Activated CD4-positive, alpha-beta T cell treated with anti-CD3 and anti-CD28 coated beads for 48 hours (primary cell): Measurements from ENCODE around the gene RPH3AL.
"Not testable (repeated sequence)": the region's sequence is repeated elsewhere in the genome, so short reads cannot be mapped to it uniquely, and the experiment has no call there.

Experiments
- DNase-seq: peaks from one replicate; pipeline ENCODE4 v3.0.0-alpha.2; 2020

Gene RPH3AL

DNA sequence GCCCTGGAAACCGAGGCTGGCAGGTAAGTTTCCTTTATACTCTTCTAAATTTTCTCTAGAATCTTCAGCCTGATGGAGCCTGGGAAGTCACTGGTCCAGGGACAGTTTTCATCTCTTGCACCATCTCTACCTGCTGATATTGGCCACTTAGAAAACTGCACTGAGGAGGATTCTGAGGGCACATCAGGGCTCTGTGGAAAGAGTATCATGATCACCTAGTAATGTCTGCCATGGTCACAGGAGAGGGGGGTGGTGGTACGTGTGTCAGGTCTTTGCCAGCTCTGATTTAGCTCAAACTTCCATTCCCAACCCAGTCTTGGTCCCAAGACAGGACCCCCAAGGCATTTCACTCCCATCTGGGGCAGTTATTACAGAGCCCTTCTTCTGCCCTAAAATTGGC is 136.0 kb downstream of the RPH3AL start:
- no peak for DNase-seq

DNA sequence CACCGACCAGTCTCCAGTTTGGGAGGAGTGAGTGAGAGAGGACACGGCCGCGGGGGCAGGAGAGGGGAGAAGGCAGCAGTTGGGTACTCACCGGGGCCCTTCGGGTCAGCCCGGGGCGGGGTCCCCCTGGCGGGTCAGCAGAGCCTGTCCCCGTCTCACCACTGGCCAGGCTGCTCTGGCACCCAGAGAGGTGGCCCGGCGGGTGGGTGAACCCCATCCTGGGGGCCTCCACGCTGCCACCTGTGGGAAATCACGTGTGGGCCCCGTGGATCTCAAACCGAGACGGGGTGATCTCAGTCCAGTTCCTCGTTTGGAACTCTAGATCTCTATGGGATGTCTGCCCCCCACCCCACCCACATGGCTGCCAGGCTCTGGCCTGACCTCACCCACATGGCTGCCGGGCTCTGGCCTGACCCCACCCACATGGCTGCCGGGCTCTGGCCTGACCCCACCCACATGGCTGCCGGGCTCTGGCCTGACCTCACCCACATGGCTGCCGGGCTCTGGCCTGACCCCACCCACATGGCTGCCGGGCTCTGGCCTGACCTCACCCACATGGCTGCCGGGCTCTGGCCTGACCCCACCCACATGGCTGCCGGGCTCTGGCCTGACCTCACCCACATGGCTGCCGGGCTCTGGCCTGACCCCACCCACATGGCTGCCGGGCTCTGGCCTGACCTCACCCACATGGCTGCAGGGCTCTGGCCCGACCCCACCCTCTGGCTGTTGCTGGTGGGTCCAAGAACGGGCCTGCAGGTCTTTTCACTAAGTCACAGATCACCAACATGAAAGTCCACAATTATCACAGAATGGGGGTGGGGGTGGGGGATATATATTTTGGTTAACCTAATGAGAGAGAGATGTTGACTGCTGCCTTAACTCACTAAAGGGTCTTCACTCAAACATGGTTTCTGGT is 136.8 kb downstream of the RPH3AL start:
- not testable (repeated sequence) for DNase-seq

DNA sequence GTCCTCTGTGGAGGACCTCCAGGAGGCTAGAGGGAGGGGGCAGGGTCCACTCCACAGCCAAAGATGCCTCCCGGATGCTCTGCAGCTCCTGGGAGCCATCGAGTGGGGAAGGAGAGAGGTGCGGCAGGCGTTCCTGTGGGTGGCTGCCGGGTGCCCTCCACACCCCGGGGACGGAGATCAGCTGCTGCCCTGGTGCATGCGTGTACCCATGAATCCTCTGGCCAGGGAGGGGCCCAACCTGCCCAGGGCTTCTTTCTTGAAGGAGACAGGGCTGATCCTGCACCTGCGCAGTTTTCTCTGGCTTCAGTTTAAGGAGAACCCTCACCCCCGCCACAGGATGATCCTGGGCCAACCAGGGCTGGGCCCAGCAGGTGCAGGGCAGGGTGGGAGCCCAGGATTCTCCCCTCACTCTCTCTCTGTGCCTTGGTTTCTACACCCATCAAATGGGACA is 137.7 kb downstream of the RPH3AL start:
- no peak for DNase-seq

DNA sequence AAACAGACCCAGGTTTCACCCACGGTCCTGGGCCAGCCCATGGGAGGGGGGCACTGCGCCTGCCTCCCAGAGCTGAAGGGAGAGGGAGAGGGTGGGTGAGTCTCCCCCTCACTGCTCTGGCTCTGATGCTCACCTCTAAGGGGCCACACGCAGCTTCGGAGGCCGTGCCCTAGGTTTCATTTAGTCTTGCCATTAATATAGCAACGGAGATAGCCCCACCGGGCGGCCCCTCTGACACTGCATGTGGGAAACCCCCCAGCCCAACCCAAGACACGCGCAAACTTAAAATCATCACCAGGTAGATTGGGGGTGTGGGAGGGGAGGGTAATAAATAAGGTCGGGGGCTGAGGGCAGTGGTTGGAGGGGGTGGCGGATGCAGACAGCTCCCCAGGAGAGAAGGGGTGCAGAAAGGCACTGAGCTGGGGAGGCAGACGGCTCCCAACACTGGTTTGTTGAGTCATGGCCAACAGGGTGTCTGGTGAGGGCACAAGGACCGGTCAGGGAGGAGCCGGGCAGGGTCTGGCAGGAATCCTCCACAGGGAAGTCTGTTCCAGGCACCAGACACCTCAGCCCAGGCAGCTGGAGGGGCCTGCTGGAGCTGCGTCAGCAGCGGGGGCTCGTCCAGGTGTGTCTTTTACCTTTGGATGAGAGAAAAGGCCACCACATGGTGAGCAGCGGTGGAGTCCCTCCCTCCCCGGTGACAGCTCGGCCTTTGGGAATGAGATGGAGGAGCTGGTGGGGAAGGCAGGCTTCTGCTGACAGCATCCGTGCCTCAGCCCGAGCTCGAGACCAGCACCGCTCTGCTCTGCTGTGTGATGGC is 139.1 kb downstream of the RPH3AL start:
- no peak for DNase-seq

DNA sequence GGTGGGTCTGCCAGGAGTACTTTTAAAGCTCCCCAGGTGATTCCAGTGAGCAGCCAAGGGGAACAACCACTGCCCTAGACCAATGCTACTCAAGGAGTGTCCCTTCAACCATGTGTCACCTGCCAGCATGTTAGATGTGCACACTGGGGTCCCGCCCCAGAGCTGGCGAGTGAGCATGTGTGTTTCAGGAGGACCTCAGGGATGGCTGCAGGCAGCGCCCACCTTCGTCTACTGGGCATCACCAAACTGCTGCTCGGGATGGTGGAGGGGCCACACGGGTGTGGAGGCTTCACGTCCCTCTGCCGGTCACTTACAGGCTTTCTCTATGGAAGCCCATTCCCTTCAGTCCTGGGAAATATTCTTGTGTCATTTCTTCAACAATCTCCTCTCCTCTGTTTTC is 142.2 kb downstream of the RPH3AL start:
- no peak for DNase-seq

DNA sequence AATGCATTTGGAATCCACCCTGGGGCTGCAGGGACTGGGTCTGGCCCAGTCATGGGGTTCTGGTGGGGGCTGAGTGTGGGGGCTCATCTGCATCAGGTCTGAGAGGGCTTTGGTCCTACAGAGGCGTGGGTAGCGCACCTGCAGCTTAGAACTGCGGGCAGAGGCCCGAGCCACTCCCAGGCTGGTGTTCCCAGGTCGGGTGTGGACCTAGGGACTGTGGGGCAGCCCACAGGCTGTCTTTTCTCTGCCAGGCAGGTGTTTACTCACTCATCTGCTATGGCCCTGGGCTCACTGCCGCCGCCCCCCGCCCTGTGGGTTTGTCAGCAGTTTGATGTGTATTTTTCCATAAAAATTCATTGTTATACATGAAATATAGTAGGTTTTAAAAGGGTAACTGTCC is 144.2 kb downstream of the RPH3AL start:
- no peak for DNase-seq

DNA sequence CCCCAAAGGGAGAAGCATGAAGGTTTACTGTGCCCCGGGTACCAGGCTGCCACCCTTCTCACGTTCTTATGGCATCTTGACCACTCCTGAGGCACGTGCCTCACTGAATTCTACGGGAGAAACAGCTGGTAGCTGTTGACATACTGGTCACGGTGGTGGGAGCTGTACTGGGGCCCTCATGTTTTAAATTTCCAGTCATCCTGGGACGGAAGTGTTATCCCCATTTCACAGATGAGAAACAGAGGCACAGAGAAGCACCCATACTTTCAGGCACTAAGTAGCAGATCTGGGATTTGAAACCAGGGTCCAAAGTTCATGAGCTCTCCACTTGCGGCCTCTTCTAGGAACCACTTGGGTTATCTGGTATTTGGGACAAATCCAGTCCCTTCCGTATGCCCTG is 144.8 kb downstream of the RPH3AL start:
- no peak for DNase-seq

DNA sequence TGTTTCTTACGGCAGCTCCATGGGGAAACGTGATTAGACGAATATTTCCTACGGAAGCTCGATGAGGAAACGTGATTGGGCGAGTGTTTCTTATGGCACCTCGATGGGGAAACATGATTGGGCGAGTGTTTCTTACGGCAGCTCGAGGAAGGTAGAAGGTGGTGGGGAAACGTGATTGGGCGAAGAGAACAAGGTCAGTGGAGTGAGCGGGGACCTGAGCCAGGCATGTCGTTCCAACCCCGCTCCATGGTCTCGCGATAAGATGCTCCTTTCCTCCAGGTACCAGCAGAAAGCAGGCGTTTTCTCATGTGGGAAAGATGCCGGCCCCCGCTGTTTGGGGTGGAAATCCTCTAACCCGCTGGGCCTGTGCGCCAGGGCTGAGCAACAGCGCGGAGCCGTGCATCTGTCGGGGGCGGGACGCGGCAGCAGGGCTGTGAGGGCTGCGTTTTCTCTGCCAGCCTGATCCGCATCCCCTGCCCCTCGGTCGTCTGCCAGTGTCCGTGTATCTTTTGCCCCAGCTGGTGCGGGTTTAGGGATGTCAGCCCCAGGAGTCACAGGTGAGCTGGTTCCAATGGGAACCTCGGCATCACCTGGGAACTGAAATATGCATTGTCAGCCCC is 145.6 kb downstream of the RPH3AL start:
- DNase-seq = no peak

DNA sequence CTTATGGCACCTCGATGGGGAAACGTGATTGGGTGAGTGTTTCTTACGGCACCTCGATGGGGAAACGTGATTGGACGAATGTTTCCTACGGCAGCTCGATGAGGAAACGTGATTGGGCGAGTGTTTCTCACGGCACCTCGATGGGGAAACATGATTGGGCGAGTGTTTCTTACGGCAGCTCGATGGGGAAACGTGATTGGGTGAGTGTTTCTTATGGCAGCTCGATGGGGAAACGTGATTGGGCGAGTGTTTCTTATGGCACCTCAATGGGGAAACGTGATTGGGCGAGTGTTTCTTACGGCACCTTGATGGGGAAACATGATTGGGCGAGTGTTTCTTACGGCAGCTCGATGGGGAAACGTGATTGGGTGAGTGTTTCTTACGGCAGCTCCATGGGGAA is 146.1 kb downstream of the RPH3AL start:
- not testable (repeated sequence) for DNase-seq

DNA sequence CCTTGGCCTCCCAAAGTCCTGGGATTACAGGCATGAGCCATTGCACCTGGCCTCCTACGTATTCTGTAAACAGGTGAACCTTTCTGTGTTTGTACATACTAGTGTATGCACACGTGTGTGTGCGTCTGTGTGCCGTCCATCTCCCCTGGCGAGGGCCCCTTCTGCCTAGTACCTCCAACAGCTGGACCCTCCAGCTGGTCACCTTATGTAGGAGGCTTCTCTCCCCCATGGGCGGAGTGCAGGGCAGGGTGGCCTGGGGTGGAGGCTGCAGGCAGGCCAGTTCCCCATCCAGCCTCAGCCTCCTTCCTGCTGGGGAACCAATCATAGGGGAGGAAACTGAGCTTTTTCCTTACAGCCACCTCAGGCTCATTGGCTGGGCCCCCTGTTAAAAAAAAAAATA is 146.8 kb downstream of the RPH3AL start:
- DNase-seq = no peak

DNA sequence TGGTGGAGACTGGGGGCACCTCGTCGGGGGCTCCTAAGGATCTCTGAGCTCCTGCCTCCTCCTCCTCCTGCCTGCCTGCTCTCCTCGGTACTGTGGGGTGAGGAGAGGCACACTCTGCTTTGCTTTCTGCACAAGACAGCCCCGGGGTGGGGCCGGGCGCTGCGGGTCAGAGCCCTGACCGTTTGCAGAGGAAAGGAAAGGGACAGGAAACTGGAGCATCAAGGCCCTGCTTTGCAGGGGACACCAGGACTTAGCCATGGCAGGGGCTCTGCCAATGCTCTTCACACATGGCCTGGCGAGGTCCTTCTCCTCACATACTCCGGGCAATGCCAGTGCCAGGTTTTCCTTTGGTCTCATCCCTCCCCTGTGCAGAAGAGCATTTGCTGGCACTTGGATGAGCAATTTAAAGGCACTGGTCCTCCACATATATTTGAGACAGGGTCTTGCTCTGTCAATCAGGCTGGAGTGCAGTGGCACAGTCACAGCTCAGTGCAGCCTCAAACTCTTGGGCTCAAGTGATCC is 147.4 kb downstream of the RPH3AL start:
- DNase-seq = no peak

DNA sequence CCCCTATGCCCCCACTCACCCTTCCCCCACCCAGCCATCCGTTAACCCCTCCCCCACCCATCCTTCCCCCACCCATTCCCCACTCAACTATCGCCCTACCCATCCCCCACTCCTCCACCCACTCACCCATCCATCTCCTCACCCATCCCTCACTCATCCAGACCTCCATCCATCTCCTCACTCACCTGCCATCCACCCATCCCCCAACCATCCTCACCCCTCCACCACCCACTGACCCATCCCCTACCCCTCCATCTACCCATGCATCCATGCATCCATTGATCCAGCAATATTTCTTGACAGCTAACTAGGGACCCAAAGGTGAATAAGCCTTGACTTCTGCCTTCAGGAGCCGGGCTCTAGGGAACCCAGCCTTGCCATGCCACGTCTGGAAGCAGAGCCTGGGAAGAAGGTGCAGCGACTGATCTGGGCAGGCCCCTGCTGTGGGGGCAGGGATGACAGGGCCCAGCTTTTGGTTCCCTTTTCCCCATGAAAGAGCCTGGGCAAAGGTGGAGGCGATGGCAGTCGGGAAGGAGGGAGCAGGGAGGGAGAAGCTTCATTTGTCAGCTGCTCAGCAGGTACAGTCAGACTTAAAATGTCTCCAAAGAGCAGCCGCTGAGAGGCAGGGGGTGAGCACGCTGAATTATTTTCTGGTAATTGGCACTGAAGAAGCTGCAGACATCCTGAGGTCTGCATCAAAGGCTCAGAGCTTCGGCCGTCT is 148.0 kb downstream of the RPH3AL start:
- no peak for DNase-seq

DNA sequence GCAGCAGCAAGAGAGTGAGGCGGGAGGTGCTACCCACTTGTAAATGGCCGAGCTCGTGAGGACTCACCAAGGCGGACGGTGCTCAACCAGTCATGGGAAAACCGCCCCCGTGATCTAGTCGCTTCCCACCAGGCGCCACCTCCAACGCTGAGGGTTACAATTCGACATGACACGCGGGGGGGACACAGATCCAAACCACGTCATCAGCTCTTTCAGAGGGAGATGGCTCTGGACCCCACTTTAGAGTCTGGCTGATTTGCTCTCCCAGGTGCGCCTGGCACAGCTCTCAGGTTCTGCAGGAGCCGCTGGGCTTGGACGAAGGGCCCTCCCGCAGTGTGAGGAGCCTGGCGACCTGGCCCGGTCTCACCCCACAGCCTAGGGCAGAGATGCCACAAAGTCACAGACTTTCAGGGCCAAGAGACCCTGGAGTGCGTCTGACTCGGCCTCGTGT is 150.1 kb downstream of the RPH3AL start:
- DNase-seq = no peak

DNA sequence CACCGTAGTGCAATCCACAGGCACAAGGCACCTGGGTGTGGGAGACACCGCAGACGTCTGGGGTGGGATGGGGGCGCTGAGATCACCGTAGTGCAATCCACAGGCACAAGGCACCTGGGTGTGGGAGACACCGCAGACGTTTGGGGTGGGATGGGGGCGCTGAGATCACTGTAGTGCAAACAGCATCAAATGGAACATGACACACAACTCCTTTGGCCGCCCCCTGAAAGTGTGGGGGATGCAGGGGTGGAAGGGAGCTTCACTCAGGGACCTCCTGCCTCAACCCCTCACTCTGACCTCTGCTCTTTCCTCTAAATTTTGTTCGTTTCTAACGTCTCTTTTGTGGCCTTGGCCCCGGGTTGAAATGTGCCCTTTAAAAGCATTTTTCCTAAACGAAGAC is 150.9 kb downstream of the RPH3AL start:
- DNase-seq = not testable (repeated sequence)

DNA sequence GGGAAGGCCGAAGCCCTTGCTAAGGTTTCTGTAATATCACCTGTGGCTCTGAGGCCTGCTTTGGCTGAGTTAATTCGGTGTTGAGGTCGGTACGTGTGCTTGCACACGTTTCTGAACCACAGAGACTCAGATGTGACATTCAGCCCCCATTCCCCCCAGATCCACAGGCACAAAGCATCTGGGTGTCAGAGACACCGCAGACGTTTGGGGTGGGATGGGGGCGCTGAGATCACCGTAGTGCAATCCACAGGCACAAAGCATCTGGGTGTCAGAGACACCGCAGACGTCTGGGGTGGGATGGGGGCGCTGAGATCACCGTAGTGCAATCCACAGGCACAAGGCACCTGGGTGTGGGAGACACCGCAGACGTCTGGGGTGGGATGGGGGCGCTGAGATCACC is 151.3 kb downstream of the RPH3AL start:
- not testable (repeated sequence) for DNase-seq

DNA sequence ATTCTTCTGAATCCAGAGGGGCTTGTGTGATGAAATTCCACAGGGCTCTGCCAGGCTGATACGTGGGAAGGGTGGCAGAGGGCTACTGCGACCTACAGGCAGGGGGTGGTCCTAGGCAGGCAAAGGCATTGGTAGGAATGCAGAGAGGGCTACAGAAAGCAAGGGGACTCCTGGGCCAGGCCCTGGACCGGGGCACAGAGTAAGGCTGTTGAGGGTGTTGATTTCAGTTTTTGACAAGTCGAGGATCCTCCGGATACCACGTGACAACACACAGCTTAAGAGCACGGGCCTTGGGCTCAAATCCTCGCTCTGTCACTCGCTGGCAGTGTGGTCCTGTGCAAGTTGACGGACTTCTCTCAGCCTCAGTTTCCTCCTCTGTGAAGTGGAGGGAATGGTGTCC is 152.0 kb downstream of the RPH3AL start:
- no peak for DNase-seq

DNA sequence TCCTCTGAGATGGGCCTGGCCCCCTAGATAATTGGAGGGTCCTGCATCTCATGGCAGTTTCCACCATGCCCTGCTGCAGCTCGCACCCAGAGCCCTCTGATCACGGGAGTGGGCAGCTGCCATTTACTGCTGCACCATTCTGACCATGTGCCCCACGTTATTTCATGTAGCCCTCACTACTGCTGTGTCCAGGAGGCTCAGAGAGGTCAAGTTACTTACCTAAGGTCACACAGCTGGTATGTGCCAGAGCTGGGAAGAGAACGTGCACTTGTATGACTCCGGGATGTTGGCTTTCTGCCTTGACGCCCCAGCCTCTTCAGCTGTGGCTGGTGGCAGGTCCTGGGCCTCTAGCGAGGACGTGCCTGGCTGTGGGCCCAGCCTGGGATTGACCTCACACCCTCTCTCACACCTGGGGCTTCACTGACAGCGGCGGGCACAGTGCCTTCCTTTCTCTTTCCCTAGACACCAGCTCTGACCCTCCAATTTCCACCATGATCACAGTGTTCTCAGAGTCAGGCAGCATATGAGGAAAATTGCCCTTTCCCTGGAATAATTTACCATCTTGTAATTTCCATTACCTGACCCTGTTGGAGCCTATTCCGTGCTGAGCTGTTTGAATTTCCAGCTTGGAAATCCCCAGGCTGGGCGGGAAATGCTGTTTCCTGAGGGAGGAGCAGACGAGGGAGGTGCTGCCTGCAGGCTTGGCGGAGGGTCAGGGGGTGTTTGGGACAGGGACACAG is 152.6 kb downstream of the RPH3AL start:
- no peak for DNase-seq

DNA sequence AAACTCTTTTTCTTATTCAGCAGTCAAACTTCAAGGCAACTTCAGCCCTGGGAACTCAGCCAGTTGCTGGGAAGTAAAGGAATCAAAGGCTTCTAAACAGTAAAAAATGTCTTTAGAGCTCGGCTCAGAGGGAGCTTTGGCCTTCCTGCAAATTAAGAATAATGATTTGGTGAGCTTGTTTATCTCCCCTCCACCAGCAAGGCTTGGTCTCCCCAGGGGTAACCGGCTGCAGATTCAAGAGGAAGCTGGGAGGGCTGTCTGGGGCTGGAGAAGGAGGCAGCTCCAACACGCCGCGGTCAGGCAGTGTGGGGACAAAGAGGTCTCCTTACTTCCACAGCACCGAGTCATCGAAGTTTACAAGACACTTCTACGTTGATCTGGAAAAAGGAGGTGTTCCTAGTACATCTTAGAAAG is 153.4 kb downstream of the RPH3AL start:
- DNase-seq = no peak

DNA sequence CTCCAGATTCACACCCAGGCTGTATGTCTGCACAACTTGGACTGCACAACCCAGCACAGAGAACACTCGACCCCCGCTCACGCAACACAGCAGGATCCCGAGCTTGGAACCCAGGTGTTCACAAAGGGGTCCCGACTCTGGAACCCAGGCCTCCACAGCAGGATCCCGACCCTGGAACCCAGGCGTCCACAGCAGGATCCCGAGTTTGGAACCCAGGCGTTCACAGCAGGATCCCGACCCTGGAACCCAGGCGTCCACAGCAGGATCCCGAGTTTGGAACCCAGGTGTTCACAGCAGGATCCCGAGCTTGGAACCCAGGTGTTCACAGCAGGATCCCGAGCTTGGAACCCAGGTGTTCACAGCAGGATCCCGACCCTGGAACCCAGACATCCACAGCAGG is 154.4 kb downstream of the RPH3AL start:
- DNase-seq = not testable (repeated sequence)

DNA sequence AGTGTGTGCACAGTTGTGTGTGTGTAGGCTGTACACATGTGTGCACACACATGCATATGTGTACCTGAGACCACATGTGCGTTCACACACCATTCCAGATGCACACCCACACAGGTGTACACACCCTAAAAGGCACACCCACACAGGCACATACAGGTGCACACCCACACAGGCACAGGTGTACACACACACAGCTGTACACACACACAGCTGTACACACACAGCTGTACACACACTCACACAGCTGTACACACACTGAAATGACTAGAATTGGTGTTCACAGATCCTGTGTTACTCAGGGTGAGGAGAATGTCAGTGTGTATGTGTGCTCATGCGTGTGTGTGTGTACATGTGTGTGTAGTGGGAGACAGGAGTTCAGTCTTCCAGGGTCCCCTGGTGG is 155.3 kb downstream of the RPH3AL start:
- no peak for DNase-seq

DNA sequence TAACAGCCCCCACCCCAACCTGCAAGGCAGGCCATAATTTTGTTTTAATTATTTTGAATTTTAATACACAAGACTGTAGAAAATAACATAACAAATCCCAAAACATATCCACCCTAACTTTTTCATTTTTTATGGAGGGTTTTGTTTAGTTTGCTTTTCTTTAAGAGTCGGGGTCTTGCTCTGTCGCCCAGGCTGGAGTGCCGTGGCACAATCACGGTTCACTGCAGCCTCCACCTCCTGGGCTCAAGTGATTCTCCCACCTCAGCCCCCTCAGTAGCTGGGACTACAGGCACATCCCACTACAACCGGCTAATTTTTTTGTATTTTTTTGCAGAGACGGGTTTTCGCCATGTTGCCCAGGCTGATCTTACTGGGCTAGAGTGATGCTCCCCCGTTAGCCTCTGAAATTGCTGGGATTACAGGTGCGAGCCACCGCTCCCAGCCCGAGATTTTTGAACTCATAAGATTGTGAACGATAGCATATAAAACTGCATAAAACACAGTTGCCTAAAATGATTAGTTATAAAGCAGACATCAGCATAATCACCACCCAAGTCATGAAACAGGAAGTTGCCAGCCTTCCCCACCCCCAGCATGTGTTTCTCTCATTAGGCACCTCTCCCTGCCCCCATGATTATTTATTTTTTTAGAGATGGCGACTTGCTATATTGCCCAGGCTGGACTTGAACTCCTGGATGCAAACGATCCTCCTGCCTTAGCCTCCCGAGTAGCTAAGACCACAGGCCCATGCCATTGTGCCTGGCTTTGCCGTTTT is 157.6 kb downstream of the RPH3AL start:
- no peak for DNase-seq
